GM18873 (cell line): ENCODE results near the gene ENOX1.

Source experiments
- ATAC-seq: cut with Tn5 transposase; IDR thresholded peaks from one replicate; pipeline ENCODE4 v1.9.1; 2021; ENCODE audit warnings: mild to moderate bottlenecking, moderate library complexity, moderate number of reproducible peaks; ENCODE audit not compliant: unreplicated experiment, low FRiP score

ENOX1 gene

GRCh38 chr13:43303033-43303729 lies 483.6 kb downstream of the ENOX1 start:
- no peak for ATAC-seq

DNA sequence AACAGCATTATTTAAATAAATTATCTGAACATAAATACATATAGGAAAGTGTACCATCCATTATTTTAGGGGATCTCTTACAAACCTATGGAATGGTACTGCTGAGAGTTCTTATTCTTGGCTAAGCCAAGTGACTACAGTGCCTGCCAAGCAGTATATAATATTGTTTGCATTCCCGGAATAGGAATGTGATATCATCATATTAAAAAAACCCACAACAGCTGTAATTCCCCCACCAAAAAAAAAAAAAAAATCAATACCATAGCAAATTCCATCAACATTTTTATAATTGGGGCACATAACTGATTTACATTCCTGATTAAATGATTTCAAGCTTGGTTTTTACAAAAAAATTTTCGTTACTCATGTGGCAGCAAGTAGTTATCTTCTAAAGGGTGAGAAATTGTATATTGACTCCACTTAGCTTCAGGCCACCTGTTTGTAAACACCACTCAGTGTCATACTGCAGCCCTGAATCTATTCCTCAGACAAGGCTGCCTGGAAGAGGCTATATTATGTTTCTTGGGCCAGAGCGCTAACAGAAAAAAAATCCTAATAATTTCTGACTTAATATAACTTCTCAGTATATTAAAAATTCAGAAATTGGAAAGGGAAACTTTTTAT lies 485.3 kb downstream of the ENOX1 start:
- ATAC-seq: no peak

GRCh38 chr13:43300865-43301264 lies 485.9 kb downstream of the ENOX1 start:
- no peak for ATAC-seq

GRCh38 chr13:43299374-43299773 lies 487.4 kb downstream of the ENOX1 start:
- ATAC-seq: no peak

DNA sequence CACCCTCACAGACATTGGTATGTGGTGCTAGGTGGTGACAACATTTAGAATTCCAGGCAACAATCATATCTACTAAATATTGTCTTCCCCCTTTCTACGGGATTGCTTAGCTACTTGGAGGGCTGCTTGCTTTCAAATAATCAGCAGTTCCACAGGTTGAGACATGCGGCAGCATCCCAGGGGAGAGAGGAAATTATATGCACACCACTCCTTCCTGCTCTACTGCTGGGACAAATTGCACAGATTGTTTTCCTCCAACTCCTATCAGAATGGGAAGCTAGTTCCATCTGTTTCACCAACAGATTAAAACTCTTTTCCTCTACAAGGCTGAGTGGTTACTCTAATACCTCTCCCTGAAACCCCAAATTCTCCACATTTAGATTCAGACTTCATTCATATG lies 488.0 kb downstream of the ENOX1 start:
- ATAC-seq: no peak

DNA sequence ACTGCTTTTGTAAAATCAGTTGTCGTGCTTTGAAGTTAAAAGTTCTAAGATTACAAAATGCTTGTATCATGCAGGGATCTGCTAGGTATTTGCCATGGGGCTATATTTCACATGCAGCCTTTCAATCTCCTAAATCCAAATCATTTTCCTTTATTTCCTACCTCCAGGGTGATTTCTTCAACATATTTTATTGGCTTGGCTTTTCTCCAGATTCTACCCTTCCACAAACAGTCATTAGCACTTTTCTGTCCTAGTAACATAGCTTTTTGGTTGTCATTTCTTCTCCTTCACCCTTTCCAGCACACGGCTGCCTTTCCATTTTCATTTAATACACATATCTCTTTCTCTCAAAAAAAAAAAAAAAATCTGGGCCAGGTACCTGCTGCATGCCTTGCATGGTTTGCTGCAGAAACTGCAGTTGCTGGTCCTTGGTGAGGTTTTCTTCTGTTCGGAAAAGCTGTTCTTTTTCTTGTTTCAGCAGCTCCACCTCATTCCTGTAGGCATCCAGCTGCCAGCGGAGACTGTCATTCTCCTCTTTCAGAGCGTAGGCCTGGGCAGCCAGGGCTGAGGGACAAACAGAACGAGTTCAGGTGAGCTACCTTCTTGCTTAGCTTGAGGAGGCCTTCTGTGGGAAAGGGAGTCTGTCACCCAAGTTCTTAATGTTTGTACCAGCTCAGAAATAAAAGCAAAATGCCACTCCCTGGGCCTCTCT lies 488.6 kb downstream of the ENOX1 start:
- no peak for ATAC-seq

DNA sequence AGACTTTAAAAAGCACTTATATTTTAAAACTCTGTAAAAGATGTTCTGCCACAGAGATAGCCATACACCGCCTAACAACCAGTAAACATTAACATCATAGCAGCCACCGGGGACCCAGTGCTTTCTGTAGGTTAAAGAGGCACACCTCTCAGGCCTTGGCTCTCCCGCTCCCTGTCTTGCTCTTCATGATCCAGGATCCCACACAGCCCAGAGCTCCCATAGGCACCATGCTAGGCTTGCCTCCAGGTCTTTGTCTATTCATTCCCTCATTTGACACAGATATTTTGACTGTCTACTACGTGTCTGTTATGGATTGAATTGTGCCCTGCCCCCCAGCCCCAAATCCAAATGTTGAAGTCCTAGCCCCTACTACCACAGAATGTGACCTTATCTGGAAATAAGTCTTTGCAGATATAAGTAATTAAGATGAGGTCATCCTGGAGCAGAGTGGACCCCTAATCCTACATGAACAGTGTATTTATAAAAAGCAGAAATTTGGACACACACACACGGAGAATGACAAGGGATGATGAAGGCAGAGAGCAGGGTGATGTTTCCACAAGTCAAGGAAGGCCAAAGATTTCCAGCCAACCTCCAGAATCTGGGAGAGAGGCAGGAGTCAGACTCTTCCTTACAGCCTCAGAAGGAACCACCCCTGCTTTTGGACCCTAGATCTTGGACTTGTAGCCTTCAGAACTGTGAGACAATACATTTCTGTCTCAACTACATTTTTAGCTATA lies 490.8 kb downstream of the ENOX1 start:
- no peak for ATAC-seq

DNA sequence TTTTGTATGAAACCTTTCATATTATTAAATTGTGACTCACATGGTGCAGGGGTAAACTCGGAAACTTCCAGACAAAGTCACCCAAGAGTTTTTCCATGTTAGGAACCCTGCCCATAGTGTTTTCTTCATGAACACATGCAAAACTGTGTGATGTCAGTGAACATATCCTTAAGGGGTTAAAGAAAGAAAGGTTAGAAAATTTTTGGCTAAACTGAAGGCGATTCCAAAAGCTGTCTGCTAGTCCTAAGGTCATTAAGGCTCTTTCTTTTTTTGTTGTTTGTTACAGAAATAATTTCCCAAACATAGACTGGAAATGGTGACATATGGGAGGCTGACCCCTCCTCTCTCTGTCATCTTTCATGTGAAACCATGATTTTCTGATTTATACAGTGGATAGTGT lies 491.5 kb downstream of the ENOX1 start:
- ATAC-seq: no peak

DNA sequence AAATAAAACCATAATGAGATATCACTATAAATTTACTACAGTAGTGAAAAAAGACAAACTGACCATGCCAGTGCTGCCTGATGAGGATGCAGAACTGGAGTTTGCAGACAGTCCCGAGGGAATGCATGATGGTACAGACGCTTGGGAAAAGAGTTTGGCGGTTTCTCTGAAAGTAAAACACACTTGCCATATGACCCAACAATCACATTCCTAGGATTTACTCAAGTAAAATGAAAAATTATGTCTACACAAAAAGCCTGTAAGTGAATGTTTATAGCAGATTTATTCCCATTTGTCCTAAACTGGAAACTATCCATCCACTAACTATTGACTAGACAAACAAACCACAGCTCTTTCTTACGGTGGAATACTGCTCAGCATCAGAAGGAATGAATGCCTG lies 492.4 kb downstream of the ENOX1 start:
- ATAC-seq: no peak

DNA sequence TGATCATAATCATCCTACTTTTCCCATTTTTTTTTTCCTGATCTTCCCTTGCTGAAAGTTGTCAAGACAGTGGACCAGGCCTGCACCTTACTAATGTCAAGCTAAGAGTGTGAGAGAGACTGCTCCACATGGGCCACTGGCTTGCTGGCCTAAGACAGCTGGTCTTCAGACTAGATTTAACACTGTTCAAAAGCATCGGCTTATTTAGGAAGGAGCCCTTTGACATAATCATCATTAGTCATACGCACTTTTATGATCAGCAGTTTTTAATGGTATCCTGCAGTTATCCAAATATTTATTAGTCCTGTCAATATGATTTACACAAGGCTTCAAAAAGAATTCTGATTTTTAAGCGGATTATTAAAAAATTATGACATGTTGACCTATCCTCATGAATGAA lies 492.8 kb downstream of the ENOX1 start:
- ATAC-seq: no peak

GRCh38 chr13:43293561-43293960 lies 493.2 kb downstream of the ENOX1 start:
- no peak for ATAC-seq

GRCh38 chr13:43293008-43293407 lies 493.8 kb downstream of the ENOX1 start:
- ATAC-seq: no peak

DNA sequence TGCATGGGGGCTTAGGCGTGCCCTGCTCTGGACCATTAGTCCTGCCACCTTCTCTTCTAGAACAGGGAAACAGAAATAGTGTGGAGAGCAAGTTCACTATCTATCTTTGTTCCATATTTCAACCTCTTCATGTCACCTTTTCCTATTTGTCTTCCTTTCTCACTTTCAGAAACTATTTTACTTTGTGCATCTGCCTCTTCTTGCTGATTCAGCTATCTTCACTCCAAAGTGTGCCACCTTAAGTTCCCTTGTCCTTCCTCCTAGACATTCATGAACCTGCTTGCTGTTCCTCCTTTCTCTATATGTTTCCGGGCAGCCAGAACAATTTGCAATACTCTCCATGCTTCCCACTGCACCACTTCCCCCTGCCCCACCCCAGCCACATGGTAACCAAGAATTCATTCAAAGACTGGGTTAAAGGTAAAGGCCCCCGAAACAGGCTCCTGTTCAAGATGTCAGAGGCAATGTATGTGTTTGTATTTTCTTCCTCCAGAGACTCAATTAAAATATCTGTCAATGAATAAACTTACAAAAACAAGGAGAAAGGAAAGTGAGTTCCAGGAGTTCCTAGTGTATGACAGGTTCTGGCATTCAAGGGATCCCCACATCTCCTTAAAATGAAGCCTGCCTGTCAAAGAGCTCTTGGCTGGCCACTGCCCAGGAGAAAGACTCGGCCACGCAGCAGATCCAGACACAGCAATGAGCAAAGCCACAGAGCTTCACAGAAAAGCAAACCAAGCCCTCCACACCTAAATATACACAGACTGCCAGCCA lies 495.3 kb downstream of the ENOX1 start:
- ATAC-seq: no peak

GRCh38 chr13:43289470-43290255 lies 497.1 kb downstream of the ENOX1 start:
- ATAC-seq: no peak

- ATAC-seq: no peak
Observed at GRCh38 chr13:43286751-43287150, 500.0 kb downstream of the ENOX1 start.

DNA sequence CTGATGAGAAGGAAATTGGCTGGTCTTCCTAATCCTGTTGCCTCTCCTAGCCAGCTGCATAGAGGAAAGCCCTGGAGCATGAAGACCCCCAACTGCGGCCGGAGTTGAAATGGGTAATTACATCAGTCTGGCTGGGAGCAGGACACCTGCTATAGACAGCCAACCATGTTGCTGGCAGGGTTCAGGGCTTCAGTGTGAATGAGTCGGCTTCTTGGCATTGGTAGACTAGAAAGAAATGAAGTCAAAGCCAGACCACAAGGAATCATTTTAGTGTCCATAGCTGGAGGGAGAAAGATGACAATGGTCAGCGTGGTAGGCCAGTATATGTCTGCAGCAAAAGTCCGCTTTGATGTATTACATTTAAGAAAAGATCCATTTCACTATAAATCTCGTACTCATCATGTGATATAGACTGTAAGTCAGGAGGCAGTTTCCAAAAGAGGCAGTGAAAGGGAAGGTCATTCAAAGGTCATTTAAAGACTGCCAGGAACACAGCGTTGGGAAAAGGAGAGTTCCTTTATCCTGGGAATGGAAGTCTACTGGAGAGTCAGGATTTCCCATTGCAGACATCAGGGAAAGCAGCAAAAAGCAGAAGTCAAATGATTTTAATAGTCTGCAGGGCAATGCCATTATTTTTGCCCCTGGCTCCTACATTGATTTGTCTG lies 500.7 kb downstream of the ENOX1 start:
- ATAC-seq: no peak

DNA sequence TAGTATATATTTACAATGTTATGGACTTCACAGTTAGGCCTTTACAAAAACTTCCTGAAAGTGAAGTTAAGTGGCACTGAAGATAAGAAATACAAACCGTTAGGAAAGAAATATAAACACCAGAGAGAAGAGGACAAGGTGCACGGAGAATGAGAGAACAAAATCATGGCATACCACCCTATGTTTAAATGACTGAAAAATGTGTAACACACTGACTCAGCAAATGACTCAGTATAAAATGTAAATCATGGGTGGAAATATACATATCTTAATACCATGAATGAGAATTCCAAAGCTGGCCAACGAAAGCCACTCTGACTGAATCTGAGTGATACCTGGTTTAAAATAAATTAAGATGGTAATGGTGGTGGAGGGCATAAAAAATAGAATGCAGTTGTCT lies 502.6 kb downstream of the ENOX1 start:
- no peak for ATAC-seq

DNA sequence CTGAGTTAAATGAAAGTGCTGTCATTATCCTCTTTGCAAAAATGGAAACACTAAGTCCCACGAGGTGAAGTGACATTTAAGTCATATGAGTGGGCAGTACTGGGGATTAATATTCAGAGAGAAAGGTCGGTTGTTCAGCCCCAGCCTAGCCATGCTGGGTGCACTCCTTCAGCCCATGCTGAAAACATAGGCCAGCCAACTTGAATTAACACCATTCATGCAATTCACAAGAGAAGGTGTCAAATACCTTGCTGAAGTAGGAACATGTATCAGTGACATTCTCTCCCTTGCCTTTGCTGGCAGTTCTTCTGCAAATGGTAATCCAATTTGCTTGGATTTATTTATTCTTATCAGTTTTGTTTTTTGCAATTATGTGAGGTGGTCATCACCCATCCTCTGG lies 507.1 kb downstream of the ENOX1 start:
- no peak for ATAC-seq

DNA sequence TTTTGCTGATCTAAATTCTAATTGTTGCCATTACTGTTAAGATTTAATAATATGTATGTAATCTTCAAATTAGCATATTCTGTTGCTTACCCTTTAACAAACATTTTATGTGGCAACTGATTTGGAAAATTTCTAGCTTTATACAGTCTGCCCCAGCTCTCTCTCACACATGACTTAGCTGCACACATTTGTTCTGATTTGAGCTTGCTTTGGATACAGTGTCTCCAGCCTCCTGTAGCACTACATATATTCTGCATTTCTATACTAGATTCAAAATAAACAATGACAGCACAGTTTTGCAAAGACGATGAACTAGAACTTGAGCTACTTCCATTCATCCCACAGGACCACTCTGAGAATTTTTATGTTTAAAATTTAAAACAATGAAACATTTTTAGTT lies 508.6 kb downstream of the ENOX1 start:
- ATAC-seq: no peak
